HG03280 (cell line): ENCODE measurements around the gene ARFGEF3.
"Not testable (repeated sequence)": the region's sequence is repeated elsewhere in the genome, so short reads cannot be mapped to it uniquely, and the experiment has no call there.

Experiments
- ATAC-seq: cut with Tn5 transposase; IDR thresholded peaks from one replicate; pipeline ENCODE4 v1.9.1; 2021; ENCODE audit warnings: mild to moderate bottlenecking, moderate library complexity; ENCODE audit not compliant: unreplicated experiment

The ARFGEF3 gene

DNA sequence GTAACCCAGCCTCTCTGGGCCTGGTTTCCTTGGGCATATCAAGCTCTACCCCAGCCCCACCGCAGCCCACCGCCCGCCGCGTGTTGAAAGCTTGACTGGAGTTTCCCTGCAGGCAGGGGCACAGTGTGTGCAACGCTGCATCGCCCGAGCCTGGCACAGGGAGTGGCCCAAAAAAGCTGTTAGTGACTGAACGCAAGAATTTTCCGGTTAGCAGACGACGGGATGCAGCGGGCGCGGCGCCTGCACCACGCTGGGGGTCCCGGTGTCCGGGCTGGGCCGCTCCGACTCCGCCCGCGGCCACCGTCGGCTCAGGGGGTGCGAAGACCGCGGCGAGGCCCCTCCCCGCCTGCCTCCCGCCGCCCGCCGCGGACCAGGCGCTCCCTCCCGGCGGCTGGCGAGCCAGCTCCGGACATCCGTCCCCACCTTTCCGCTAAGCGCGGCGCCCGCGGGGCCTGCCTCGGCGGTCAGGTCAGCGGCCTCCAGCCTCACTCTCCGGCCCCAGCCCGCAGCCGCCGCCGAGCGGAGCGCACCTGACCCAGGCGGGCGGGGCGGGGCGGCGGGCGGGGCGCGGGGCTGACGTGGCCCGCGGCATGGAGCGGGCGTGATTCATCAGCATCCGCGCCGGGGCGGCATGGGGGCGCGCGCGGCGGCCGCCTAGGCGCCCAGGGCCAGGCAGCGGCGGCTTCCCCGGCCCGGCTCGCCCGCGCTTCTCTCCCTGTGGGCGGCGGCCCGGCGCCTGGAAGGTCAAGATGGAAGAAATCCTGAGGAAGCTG, at the start of gene ARFGEF3:
Gene ARFGEF3 (plus strand): TSS at position 602 of the 773 bp plus-strand sequence. CDS start 148 bp downstream, at position 750.
- ATAC-seq = peak; percentile 75

DNA sequence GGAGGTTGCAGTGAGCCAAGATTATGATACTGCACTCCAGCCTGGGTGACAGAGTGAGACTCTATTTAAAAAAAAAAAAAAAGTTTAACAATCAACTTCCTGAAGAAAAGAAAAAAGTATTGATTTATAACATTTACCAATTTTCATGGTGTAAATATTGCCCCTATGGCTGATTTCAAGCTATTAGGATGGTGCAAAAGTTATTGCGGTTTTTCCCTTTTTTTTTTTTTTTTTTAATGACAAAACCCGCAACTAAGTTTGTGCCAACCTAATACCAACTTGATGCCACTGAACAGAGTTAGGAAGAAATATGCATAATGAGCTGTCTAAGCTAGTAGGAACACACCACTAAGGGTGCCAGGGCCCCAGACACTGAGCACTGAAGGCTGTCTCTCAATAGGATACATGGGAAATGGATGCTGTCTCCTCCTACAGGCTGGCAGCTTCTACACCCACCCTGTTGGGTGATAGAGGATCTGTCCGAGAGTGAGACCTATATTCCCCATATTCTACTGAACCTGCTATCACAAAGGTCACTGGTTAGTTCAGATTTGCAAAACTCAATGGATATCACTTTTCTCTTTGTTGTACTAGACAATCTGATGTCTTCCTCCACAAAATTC, 48.0 kb upstream of the ARFGEF3 start:
- ATAC-seq = no peak

DNA sequence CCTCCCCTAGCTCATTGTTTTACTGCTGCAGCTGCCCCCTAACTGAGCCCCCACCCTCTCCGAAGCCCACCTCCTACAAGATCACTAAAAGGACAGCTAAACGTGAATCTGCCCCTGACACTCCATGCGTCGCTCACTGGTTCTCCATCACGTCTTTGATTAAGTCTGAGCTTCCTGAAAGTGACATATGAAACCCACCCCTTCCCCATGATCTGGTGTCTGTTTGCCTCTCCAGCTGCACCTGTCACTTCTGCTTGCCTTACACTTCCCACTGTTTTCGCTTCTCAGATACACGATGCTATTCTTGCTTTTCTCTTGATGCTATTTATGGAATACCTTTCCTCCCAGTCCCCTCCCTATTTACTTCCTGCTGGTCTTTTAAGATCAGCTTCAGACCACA, 46.5 kb upstream of the ARFGEF3 start:
- no peak for ATAC-seq

- ATAC-seq = peak; percentile 82
Observed at GRCh38 chr6:138115877-138116660, 45.7 kb upstream of the ARFGEF3 start.

DNA sequence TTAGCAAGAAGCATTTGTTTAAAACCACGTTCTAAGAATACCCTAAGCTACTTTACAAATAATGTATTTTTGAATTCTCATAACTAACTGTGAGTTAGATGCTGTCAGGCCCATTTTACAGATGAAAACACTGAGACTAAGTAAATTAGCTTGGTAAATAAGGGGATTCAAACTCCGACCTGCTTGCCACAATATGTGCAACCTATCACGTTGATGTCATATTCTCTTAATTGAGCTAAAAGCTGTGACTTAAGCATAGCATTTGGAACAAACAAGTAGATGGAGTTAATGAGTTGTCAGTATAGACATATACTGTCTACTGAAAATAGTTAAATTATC, 45.1 kb upstream of the ARFGEF3 start:
- ATAC-seq = no peak

DNA sequence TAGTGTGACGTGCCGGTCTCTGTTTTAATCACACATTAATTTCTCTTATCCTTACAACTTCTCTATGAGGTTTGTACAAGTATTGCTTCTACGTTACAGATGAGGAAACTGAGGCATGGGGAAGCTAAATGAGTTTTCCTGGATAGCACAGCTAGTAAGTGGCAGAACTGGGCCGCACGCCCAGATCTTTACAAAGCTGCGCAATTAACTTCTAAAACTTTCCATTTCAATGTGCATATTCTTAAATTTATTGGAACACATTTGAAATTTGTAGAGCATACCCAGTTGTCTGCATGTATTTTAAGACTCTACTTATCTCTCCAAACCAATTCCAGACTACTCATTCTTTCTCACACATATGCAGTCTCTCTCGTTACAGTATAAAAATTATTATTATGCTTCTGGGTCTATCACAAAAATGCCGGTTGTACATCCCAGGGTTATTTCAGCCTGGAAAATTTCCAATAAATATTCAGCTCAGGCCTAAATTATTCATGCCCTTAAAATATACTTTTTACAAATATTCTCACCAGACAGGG, 44.3 kb upstream of the ARFGEF3 start:
- no peak for ATAC-seq

- ATAC-seq = not testable (repeated sequence)
Observed at GRCh38 chr6:138119229-138119628, 42.5 kb upstream of the ARFGEF3 start.

DNA sequence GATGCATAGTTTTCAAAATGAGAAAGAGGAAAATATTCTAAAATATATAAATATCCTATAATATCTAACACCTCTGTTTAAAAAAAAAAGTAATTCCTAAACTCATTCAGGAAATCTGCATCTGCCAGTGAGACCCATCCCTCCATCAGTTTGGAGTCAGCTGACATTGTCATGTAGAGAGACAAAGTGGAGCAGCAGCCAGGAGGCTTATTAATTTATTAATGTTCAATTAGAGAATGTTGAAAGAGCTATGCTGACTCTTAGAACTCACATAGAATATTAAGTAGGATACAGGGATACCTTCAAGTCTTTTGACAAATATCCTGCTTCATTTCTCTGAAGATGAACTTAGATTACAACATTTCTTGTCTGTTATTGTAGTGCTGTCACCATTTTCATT, 41.8 kb upstream of the ARFGEF3 start:
- no peak for ATAC-seq

GRCh38 chr6:138124096-138124495, 37.6 kb upstream of the ARFGEF3 start:
- no peak for ATAC-seq

DNA sequence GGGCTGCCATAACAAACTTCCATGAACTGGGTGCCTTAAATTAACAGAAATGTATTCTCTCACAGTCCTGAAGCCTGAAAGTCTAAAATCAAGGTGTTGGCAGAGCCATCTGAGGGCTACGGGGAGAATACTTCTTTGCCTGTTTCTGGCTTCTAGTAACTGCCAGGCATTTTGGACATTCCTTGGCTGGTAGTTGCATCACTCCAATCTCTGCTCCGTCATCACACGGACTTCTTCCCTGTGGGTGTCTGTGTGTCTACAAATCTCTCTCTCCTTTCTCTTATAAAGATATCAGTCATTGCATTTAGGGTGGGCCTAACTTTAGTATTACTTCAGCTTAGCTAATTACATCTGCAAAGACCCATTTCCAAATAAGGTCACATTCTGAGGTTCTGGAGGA, 33.6 kb upstream of the ARFGEF3 start:
- no peak for ATAC-seq

DNA sequence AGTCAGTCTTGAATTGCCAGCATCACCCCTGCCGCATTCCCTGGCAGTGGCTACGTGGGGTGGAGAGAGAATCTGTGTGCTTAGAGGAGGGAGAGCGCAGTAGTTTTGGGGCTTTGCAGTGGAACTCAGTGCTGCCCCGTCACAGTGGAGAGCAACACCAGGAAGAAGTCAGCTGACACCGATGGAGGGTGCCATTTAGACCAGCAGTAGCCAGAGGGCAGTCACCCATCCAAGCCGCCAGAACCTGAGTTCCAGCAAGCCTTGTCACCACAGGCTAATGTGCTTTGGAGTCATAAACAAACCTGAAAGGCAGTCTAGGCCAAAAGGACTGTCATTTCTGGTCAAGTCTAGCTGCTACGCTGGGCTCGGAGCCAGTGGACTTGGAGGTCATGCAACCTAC, 32.5 kb upstream of the ARFGEF3 start:
- no peak for ATAC-seq

GRCh38 chr6:138142806-138143205, 18.9 kb upstream of the ARFGEF3 start:
- no peak for ATAC-seq

DNA sequence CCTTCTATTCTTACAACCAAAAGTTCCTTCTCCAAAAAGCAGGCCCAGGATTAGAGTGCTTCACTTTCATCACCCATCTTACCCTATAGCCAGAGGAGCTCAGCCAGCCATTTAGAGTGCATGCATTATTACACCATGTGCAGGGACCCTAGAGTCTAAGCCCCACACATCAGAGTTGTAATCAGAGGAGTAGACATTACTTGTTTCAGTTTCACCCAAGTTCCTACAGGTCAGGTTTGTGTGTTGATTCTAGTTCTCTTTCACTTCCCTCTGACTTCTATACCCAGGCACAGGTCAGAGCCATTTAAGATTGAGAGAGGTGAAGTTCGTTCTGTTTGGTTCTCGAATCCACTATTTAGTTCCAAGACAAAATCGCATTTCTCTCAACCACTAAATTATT, 16.3 kb upstream of the ARFGEF3 start:
- ATAC-seq = peak; percentile 92

- ATAC-seq = no peak
Observed at GRCh38 chr6:138146544-138146943, 15.2 kb upstream of the ARFGEF3 start.

GRCh38 chr6:138155443-138155842, 6.3 kb upstream of the ARFGEF3 start:
- no peak for ATAC-seq

DNA sequence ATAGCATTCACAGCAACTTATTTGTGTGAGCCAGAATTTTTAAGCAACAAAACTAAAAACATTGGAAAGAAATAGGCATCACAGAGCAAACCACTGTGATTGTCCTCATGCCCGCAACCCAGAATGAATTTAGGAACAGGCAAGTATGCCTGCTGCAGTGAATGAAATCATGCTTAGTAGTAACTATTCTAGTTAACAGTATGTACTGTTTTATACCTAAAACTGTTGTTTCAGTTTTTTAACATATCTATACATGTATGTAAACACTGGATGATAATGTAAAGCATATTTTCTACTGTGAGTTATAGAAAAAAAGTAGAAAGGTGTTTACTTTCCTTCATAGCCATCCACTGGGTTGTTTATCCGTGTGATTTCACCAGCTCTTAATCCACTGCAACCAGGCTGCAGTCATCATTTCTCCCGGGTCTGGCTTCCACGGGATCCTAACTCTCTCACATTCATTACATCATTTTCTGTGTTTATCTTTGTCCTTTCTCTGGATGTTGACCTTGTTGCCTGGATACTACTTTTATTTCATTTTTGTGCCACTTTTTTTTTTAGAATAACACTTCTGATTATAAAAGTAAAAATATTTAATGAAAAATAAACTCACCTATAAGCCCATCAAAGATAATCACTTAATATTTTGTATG, 3.6 kb upstream of the ARFGEF3 start:
- no peak for ATAC-seq

DNA sequence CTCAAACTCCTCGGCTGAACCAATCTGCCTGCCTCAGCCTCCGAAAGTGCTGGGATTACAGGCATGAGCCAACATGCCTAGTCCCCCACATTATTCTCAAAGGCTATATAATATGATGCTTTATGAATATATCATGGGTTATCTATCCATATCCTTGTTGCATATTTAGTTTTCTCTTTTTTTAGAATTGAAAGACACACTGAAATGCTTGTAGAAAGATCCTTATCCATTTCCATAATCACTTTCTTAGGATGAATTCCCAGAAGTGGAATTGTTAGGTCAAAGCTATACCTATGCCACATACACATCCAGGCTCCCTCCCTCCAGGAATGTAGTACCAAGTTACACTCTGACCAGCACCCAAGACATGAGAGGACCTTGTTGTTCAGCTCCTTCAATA, 2.5 kb upstream of the ARFGEF3 start:
- no peak for ATAC-seq

- ATAC-seq = no peak
Observed at GRCh38 chr6:138160329-138161087, 1.2 kb upstream of the ARFGEF3 start.

- no peak for ATAC-seq
Observed at GRCh38 chr6:138161088-138161337, 726 bp upstream of the ARFGEF3 start.

GRCh38 chr6:138162111-138162954, 594 bp downstream of the ARFGEF3 start:
- peak; percentile 20 for ATAC-seq
